ENCODE measurements around the gene LGR5.

- TF ChIP-seq, protein P1, sequence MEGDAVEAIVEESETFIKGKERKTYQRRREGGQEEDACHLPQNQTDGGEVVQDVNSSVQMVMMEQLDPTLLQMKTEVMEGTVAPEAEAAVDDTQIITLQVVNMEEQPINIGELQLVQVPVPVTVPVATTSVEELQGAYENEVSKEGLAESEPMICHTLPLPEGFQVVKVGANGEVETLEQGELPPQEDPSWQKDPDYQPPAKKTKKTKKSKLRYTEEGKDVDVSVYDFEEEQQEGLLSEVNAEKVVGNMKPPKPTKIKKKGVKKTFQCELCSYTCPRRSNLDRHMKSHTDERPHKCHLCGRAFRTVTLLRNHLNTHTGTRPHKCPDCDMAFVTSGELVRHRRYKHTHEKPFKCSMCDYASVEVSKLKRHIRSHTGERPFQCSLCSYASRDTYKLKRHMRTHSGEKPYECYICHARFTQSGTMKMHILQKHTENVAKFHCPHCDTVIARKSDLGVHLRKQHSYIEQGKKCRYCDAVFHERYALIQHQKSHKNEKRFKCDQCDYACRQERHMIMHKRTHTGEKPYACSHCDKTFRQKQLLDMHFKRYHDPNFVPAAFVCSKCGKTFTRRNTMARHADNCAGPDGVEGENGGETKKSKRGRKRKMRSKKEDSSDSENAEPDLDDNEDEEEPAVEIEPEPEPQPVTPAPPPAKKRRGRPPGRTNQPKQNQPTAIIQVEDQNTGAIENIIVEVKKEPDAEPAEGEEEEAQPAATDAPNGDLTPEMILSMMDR (IDR thresholded peaks at IDR 0.05 in 2 of 3, conservative IDR thresholded peaks at IDR 0.05 in 1 of 3; ENCODE audit: borderline replicate concordance in 1 of 3, insufficient read depth in 1 of 3, low read depth in 2 of 3, low read length in 2 of 3) = no peak
- no peak for TF ChIP-seq FOSL1 (IDR thresholded peaks at IDR 0.05; ENCODE audit: low read depth)
- TF ChIP-seq ZNF274 (IDR thresholded peaks at IDR 0.05; ENCODE audit: low read depth, low read length) = no peak
- no peak for TF ChIP-seq SP1 (IDR thresholded peaks at IDR 0.05; ENCODE audit: low read depth)
These were observed 185.9 kb downstream of the LGR5 start for GRCh38 chr12:71625476-71625875.
